HepG2 (cell line): Measurements from ENCODE around the gene BCL2A1. TPM values are rescaled to one million over a fixed set of nuclear protein-coding genes. Genes with fewer than 3 reads are reported as not detected.
A peak's percentile ranks its signal among the peaks of the same experiment; 100 is the strongest.

ENCODE experiments used
- ATAC-seq: fragments of 200-7000 bp; cut with Tn5 transposase; 3 replicates; pipeline ENCODE4 v1.9.1; 2020; ENCODE audit warnings: mild to moderate bottlenecking, moderate library complexity
- BruUV-seq: library from RNA; stranded (reverse); fragments of 400-500 nt; replicated peaks from 2 replicates; lab custom pipeline; 2021; lab: Mats Ljungman, UMichigan
- CTCF ChIA-PET: fragments of 300-600 bp; formaldehyde crosslinking; extraction: SDS; loops from one replicate; lab custom pipeline; 2021; ENCODE audit warnings: low total read pairs, inconsistent platforms, low intra/inter-chr PET ratio; lab: Yijun Ruan, JAX
- POLR2A ChIA-PET: fragments of 350-600 bp; sonication (Branson Sonifier 250); formaldehyde crosslinking; loops from one replicate; lab custom pipeline; 2020; ENCODE audit warnings: antibody characterized with exemption, inconsistent platforms; lab: Yijun Ruan, JAX
- DNase-seq: peaks from one replicate; pipeline ENCODE4 v3.0.0-alpha.2; 2015; ENCODE audit warnings: low spot score
- FAIRE-seq: peaks from 3 replicates; lab custom pipeline; 2011; peaks lifted over from hg19 to GRCh38; lab: Jason Lieb, UNC
- H2AFZ ChIP-seq: one replicate; pipeline ENCODE4 v1.6.1; 2011; ENCODE audit warnings: low read length, inconsistent platforms
- H3K27ac ChIP-seq: fragments of 300-600 bp; 3 replicates; pipeline ENCODE4 v1.8.0; 2011; ENCODE audit warnings: mixed run types, mild to moderate bottlenecking, mixed read lengths, low read length, inconsistent platforms; ENCODE audit not compliant: insufficient read depth; ENCODE audit errors: extremely low read length
- H3K27me3 ChIP-seq, 2 experiments: fragments of 200-600 bp in 1 of 2; 2 replicates in 1 of 2; 3 replicates in 1 of 2; pipeline versions ENCODE4 v1.6.0 to v1.8.0; 2011; ENCODE audit warnings: low read length in 2 of 2, mild to moderate bottlenecking in 2 of 2, moderate library complexity in 2 of 2, inconsistent platforms in 1 of 2; ENCODE audit not compliant: insufficient read depth in 2 of 2, control insufficient read depth in 1 of 2
- H3K36me3 ChIP-seq, 2 experiments: fragments of 200-600 bp in 1 of 2; replicated peaks in 1 of 2; 2 replicates in 1 of 2; 3 replicates in 1 of 2; pipeline versions ENCODE4 v1.5.1 to v1.8.0; 2011; ENCODE audit warnings: low read length in 2 of 2, inconsistent platforms in 1 of 2; ENCODE audit not compliant: insufficient read depth in 2 of 2, control insufficient read depth in 1 of 2
- H3K4me1 ChIP-seq: 2 replicates; pipeline ENCODE4 v1.5.1; 2012; ENCODE audit warnings: low read length, inconsistent platforms; ENCODE audit not compliant: insufficient read depth
- H3K4me2 ChIP-seq: 2 replicates; pipeline ENCODE4 v1.6.0; 2011; ENCODE audit warnings: low read depth, low read length, inconsistent platforms
- H3K4me3 ChIP-seq, 3 experiments: fragments of 200-600 bp in 1 of 3; sonication (generic), shearing (Covaris generic) in 1 of 3; replicated peaks in 1 of 3; 2 replicates each; pipeline ENCODE4 v1.5.1; 2011 to 2016; ENCODE audit warnings: low read length in 3 of 3, inconsistent platforms in 2 of 3, low read depth in 2 of 3, mild to moderate bottlenecking in 2 of 3, control low read depth in 1 of 3, mixed read lengths in 1 of 3; ENCODE audit not compliant: insufficient read depth in 1 of 3
- H3K79me2 ChIP-seq: one replicate; pipeline ENCODE4 v1.6.1; 2011; ENCODE audit warnings: low read length, inconsistent platforms; ENCODE audit not compliant: insufficient read depth
- H3K9ac ChIP-seq: 2 replicates; pipeline ENCODE4 v1.6.0; 2011; ENCODE audit warnings: mild to moderate bottlenecking, low read depth, low read length, inconsistent platforms; ENCODE audit not compliant: insufficient read depth
- H3K9me3 ChIP-seq: 2 replicates; pipeline ENCODE4 v1.5.1; 2012; ENCODE audit warnings: mild to moderate bottlenecking, low read length
- H4K20me1 ChIP-seq: 2 replicates; pipeline ENCODE4 v1.6.0; 2011; ENCODE audit warnings: inconsistent platforms, mild to moderate bottlenecking, low read length, moderate library complexity; ENCODE audit not compliant: insufficient read depth
- ARID3A ChIP-seq: IDR thresholded peaks from 2 replicates; pipeline ENCODE4 v1.6.1; 2012; ENCODE audit warnings: low read depth, low read length, improper control_type of control experiment
- RAD51 ChIP-seq: fragments of 450-650 bp; IDR thresholded peaks from 2 replicates; pipeline ENCODE4 v1.6.1; 2016; ENCODE audit warnings: borderline replicate concordance
- SRSF9 ChIP-seq: fragments of 200-400 bp; formaldehyde crosslinking; IDR thresholded peaks from 2 replicates; pipeline ENCODE4 v1.6.1; 2018; ENCODE audit warnings: borderline replicate concordance, mild to moderate bottlenecking, low read depth, low read length; ENCODE audit not compliant: insufficient read depth, poor library complexity, severe bottlenecking
- TFE3 ChIP-seq: IDR thresholded peaks from 2 replicates; pipeline ENCODE4 v1.6.1; 2016
- ZBTB46 ChIP-seq: sonication (generic); formaldehyde crosslinking; IDR thresholded peaks from 2 replicates; pipeline ENCODE4 v1.4.0; 2020; ENCODE audit warnings: mild to moderate bottlenecking, missing genetic modification reagents, borderline replicate concordance
- ZFX ChIP-seq: sonication (generic); formaldehyde crosslinking; IDR thresholded peaks from 2 replicates; pipeline ENCODE4 v1.4.0; 2020; ENCODE audit warnings: mild to moderate bottlenecking, low read depth, missing genetic modification reagents, moderate library complexity
- ZIK1 ChIP-seq: sonication (generic); formaldehyde crosslinking; IDR thresholded peaks from 2 replicates; pipeline ENCODE4 v1.5.0; 2020; ENCODE audit warnings: mild to moderate bottlenecking, low read depth, missing genetic modification reagents, borderline replicate concordance
- ZMYM2 ChIP-seq: sonication (generic); formaldehyde crosslinking; IDR thresholded peaks from 2 replicates; pipeline ENCODE4 v1.8.0; 2022; ENCODE audit warnings: mild to moderate bottlenecking, missing genetic modification reagents
- ZNF20 ChIP-seq: sonication (generic); formaldehyde crosslinking; IDR thresholded peaks from 2 replicates; pipeline ENCODE4 v1.4.0; 2020; ENCODE audit warnings: mild to moderate bottlenecking, moderate library complexity, missing genetic modification reagents
- ZNF569 ChIP-seq: sonication (generic); formaldehyde crosslinking; IDR thresholded peaks from 2 replicates; pipeline ENCODE4 v1.5.0; 2020; ENCODE audit warnings: mild to moderate bottlenecking, missing genetic modification reagents, moderate library complexity, borderline replicate concordance
- ZNF674 ChIP-seq: sonication (generic); formaldehyde crosslinking; IDR thresholded peaks from 2 replicates; pipeline ENCODE4 v1.5.0; 2020; ENCODE audit warnings: low read depth, mild to moderate bottlenecking, missing genetic modification reagents
- WGBS: methylation state at CpG from one replicate; pipeline ENCODE4 v1.1.6; 2017; ENCODE audit warnings: low lambda C conversion rate; 5-methylcytosine and 5-hydroxymethylcytosine counted together
- in situ Hi-C: cut with HindIII; loops from 2 replicates; pipeline ENCODE4 v1.10.0; 2017; ENCODE audit warnings: low pct_unique_long_range_greater_than_20kb; ENCODE audit not compliant: extremely low pct_ligation_motif_present
- intact Hi-C: fragments of 100-400 bp; cut with micrococcal nuclease; formaldehyde crosslinking; loops from one replicate; pipeline ENCODE4 v1.10.0; 2022; ENCODE audit not compliant: unreplicated experiment
- polyA plus RNA-seq, 8 experiments: library from polyadenylated mRNA; depleted of rRNA in 3 of 8; stranded (reverse) in 7 of 8; unstranded in 1 of 8; fragments of >200 nt; fragmentation: Illumina TruSeq in 4 of 8; extraction: Trizol in 4 of 8; gene quantifications; 2 replicates each; pipeline versions ENCODE4 v1.2.1 to v1.2.3, GENCODE V29; 2011 to 2016; ENCODE audit warnings: low read depth in 4 of 8, missing spikeins in 1 of 8, mixed read lengths in 1 of 8; ENCODE audit not compliant: insufficient read depth in 1 of 8
- total RNA-seq, 5 experiments: library from RNA; depleted of rRNA; stranded (reverse); fragments of >200 nt; fragmentation: Illumina TruSeq; extraction: Trizol; gene quantifications; 2 replicates each; pipeline ENCODE4 v1.2.3, GENCODE V29; 2016; ENCODE audit warnings: low read depth in 1 of 5

Gene BCL2A1
- total and polyA plus RNA-seq, 2 of the 13 experiments (the other 11 are each of a cell fraction or from before 2014, with no cell fraction given): 0.08 to 0.31 TPM

- ATAC-seq (no peak), DNase-seq (no peak), FAIRE-seq (no peak)
- Histone ChIP-seq H2AFZ (no peak overlapping the region), H3K27me3 (no peaks in the 10 kb centered on the region), H3K27ac (no peak overlapping the region), H3K4me1 (peaks cover 29% of the 10 kb centered on the region), H3K36me3 (no peaks in the 10 kb centered on the region), H3K4me3 (no peak overlapping the region), H4K20me1 (no peaks in the 10 kb centered on the region), H3K9me3 (no peaks in the 10 kb centered on the region), H3K4me2 (peak overlapping the region; percentile 72), H3K9ac (no peak overlapping the region), H3K79me2 (no peaks in the 10 kb centered on the region)
- CTCF ChIA-PET: no interaction called here
- 15% methylated on average over 3 of the region's 3 CpGs for WGBS
- intact Hi-C loops: no loop called here
- no peak for TF ChIP-seq ZBTB46 (CRISPR knock-in tag)
- no peak for TF ChIP-seq RAD51
- POLR2A ChIA-PET: interaction anchor here (0.7 to 2.7 kb wide), 3 partner anchors 26 to 205 kb away, joined by 3 to 12 read pairs (median 4); no protein-coding TSS in a partner anchor
- BruUV-seq: no TSS peak
- in situ Hi-C loops: no loop called here
These were observed 22.2 kb downstream of the BCL2A1 start for GRCh38 chr15:79948761-79949160.

GRCh38 chr15:79948095-79948695 lies 22.8 kb downstream of the BCL2A1 start:
- H3K36me3 ChIP-seq: no peaks in the 10 kb centered on the region
- ChIA-PET POLR2A (interaction anchor here (0.7 to 2.7 kb wide), 2 partner anchors 25 to 205 kb away, joined by 4 to 12 read pairs; no protein-coding TSS in a partner anchor), CTCF (no interaction called here)
- H3K27me3 ChIP-seq: no peaks in the 10 kb centered on the region
- intact Hi-C loops: no loop called here
- peak; percentile 78 for ATAC-seq
- no peak for DNase-seq
- H3K4me2 ChIP-seq: peak overlapping the region; percentile 72
- no TSS peak for BruUV-seq
- no peak for FAIRE-seq
- no peak overlapping the region for H2AFZ ChIP-seq
- peaks cover 35% of the 10 kb centered on the region for H3K4me1 ChIP-seq
- no peak overlapping the region; a peak in 1 of 6 replicates for H3K4me3 ChIP-seq
- no peaks in the 10 kb centered on the region for H3K9me3 ChIP-seq
- H4K20me1 ChIP-seq: no peaks in the 10 kb centered on the region
- no peaks in the 10 kb centered on the region for H3K79me2 ChIP-seq
- no peak overlapping the region for H3K9ac ChIP-seq
- in situ Hi-C loops: no loop called here
- WGBS: 5% methylated on average over 10 of the region's 10 CpGs
- no peak overlapping the region for H3K27ac ChIP-seq
- TF ChIP-seq ZNF20 (no peak), ZNF569 (no peak), TFE3 (CRISPR knock-in tag) (no peak), SRSF9 (no peak), ZIK1 (no peak), ARID3A (0 out of 2 replicates have a peak, but pooled peaks have one; percentile 16), ZNF674 (no peak), ZFX (CRISPR knock-in tag) (peak; percentile 24; the same call in 1 of the 2 replicates), ZMYM2 (CRISPR knock-in tag) (no peak)
